Activated CD4-positive, alpha-beta T cell treated with anti-CD3 and anti-CD28 coated beads for 4 hours (primary cell): ENCODE results near the gene CDC14B.
A peak's percentile ranks its signal among the peaks of the same experiment; 100 is the strongest.

Experiments used
- DNase-seq, 2 donors: peaks; one replicate each; pipeline ENCODE4 v3.0.0-alpha.2; 2020

CDC14B gene

DNA sequence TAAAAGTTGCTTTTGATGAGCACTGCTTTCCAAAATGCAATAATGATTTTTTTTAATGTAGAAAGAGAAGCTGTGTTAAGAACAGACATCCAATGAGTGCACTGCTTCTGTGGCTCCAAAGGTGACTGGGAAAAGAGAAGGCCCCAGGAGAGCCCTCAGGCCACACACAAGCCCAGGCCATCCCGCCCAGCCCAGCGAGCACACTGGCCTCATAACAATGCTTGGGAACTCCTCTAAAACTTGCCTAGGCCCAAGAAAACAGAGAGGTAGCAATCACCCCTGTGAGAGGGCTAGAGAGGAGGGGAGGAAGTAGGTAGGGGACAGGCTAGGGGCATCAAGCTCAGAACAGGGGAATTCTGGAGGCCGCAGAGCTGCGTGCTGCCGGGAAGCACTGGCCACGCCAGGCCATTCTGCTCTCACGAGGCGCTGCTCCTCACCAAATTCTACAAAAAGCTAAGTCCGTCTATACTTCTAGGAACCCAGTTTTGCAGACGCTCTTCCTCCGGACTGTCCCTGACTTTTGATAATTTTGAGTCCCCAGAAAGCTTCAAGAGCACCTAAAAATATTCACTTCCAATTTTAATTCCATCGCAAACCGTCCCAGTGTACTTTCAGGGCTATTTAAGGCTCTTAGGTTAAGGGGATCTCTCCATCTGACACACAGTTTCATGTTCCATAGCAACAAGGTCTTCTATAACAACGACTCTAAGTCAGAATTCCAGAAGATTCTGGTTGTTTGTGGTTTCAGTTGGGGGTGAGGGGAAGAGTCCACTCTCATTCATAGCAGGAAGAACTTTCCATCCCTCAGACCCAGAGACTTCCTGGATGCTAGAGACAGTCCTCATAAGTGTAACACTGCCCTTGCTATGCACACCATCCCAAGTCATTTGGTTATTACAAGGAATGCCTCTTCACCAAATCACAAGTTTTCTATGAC, 118.7 kb downstream of the CDC14B start:
- no peak for DNase-seq

DNA sequence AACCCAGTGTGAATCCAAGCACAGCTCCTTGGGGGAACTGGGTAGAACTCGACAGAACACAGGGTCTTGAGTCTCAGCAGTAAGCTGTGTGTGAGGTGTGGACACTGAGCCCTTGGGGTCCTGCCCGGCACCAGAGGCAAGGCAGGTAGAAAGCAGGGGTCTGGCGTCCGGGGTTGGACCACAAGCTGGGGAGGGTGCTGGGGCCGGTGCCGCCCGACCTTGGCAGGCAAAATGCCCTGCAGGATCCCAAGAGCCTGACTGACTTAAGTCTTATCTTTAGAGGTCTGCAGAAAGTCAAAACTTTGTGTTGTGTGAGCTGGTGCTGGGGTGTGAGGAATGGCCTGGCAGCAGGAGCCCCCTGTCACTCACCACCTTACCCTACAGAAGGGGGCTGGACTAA, 120.4 kb downstream of the CDC14B start:
- no peak for DNase-seq

DNA sequence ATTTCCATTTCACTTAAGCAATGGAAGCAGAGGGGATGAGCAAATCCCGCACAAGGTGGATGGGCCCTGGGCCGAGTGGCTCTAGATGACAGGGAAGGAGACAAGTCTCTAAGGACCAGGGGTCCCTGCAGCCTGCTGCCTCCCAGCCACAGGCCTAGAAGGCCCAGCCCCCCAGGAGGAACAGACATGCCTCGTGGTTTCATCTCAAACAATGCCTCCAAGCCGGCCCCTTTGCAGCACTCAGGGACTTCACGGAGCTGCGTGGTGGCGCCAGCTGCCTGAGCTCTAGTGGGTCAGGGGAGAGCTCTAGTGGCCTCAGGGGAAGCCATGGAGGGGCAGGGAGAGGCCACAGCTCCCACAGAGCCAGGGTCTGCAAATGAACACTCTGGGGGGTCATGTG, 120.8 kb downstream of the CDC14B start:
- DNase-seq = no peak

DNA sequence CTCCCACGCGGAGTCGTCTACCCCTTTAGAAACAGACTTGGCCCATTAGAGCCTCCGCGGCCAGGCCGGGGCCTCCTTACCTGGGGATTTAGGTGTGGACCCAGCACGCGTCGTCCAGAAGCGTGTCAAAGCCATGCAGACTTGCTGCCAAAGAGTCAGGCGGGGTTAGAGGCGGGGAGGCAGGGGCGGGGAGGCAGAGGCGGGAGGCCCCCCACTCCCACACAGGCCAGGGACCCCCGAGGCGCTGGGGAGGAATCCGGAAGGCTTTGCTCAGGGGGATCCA, 122.6 kb downstream of the CDC14B start:
- no peak for DNase-seq

DNA sequence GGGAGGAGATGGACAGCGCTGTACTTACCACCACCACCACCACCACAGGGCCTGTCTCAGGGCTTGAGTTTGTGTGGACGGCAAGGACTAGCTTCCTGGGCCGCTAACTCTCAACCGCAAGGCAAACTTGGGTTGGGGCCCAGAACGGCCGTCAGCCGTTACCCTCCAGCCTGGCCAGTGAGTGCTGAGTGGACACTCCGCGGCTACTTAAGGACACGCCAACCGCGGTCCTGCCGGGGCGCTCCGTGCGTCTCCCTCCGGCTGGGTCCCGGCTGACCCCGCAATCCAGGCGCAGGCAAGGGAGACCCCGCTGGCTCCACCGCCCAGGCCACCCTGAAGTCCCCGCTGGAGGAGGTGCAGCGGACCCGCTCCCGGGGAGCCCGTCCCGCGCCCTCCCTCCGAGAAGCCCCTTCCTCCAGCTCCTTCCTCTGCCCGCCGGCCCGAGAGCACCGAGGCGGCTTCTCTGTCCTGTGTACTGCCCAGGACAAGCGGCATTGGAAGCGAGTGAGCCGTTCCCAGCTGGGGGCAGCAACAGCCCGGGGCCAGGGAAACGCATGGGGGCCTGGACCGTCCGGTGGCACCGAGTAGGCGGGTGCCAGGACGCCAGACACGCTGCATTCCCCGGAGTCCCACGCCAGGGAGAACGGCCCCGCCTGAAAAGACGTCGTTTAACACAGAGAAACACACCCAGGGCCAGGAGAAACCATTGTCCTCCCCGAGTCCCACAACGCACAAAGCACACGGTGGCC, 123.1 kb downstream of the CDC14B start:
- no peak for DNase-seq

DNA sequence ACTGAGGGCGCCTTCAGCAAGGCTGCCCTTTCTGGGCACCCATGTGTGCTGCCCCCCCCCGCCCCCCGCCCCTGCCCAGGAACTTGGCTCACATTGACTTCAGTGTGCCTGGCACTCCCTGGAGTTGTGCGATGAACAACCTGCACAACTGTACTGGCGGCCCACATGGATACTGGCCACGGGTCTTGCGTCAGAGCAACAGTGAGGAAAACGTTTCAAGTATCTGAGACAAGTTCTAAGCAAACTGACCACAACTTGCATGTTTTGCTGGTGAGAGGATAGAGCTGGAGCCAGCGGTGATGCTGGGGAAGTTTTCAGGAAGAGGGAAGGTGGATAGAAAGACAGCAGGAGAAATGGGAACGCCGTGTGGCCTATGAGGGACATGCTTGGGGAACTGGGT, 124.3 kb downstream of the CDC14B start:
- no peak for DNase-seq

DNA sequence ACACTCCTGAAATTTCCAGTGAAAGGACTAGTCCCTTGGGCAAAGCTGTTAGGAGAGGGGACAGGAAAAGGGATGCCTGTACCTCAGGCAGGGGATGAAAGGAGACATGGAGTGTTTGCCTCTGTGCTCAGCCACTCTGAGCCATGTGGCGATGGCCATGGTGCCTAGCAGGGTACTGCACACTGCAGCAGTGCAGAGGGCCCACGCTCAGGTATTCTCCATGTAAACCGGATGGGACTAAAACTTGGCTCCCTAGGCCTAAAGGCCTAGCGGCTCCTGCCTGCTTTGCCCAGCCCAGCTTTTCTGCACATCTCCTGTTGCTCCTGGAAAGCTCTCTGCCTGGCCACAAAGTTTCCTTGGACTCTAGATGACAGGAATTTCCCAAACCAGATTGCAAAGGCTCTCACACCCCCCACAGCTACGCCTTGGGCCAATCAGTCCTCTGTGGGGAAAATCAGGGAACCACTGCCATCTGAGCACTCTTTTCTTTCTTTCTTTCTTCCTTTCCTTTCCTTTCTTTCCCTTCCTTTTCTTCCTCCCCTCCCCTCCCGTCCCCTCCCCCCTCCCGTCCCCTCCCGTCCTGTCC, 125.3 kb downstream of the CDC14B start:
- DNase-seq = no peak

DNA sequence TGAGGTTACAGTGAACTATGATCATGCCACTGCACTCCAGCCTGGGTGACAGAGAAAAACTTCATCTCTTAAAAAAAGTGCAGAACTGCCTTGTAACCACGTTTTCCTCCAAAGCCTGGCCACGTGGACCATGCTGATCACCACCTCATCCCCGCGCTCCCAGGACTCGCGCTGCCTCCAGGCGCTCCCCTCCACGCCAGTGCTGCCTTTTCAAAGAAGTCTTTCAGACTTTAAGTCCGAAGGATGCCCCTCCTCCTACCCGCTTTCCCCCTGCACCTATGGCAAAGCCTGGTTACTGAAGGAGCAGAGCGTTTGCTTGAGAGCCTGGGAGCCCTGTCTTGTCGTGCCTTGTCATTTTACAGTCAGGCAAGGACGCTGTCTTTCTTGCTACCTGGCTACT, 125.9 kb downstream of the CDC14B start:
- DNase-seq = no peak

DNA sequence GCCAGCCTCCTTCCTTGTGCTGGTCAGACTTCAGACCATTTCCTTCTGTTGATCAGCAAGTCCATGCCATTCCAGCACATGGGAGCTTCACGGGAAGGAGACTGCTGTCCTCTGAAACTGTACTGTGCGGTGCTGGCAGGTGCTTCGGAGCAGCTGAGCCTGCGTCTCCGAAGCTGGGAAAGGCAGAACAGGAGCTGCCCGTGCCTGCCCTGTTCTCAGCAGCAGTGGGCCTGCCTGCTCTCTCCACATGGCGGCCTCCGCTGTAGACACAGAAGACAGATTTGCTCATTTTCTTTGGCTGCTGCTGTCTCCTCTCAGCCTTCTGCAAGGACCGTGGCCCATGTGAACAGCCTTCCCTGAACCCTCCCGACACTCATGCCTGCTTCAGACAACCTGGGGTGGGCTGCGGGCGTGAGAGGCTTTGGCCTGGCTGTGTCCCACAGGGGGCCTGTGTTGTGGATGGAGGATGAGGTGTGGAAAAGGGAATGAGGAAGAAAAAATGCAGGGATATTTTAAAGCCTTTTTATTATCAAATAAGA, 126.6 kb downstream of the CDC14B start:
- no peak for DNase-seq

DNA sequence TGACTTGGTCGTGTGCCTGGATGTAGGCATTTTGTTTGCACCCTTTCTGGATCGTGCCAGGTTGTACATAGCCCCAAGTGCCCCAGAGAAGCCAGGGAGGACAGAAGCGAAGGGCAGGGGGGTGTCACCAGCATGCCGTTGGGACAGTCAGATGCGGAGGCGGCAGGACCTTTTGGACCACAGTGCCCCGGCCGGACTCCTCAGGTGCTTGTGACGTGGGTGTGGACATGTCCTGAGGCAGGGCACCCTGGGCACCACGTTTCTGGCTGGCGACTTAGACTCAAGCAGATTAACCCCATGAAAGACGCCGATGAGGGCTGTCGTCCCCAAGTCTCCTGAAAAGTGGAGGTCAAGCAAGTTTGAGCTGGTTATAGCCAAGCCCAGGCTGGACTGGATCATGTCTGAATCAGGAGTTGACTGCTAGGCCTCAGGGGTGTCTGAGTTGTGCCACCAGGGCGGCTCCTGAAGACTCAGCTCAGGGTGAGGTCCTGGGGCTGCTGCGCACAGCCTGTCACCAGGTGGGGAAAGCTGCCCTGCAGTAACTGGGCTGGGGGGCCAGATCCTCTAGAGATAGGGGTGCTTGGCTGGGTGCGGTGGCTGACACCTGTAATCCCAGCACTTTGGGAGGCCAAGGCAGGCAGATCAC, 127.6 kb downstream of the CDC14B start:
- no peak for DNase-seq

DNA sequence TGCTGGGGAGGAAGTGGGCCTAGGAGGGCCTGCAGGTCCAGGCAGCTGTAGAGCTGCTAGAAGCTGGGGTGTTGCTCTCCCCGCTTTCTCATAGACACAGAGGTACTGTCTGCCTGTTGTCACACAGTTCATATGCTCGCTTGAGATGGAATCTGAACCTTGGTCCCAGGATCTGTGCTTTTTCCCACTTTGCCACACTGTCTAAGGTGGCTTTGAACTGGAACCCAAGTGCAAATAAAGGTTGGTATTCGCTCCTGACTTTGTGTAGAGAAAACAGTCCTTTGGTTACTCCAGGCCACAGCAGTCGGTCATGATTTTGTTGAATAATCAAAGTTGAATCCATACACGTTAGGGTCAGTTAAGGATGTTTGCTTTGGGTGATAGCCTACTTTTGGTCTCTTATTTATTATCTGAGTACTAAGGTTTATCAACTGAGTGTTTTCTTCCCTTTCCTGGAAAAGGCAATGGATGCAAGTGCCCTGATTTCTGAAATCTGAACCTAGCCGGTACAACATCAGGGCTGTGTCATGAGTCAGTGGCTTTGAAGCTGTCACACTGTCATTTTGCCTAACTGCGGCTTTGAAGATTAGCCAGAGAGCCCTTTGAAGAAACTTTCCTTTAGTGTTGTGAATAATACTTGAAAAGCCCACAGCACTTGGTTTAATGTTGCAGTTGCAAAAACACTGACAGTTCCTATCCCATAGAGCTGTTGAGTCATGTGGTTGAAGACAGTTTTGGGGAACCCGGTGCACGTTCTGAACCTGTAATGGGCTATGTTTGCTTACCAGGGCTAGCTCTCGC, 128.4 kb downstream of the CDC14B start:
- DNase-seq = peak; percentile 7 to 28

DNA sequence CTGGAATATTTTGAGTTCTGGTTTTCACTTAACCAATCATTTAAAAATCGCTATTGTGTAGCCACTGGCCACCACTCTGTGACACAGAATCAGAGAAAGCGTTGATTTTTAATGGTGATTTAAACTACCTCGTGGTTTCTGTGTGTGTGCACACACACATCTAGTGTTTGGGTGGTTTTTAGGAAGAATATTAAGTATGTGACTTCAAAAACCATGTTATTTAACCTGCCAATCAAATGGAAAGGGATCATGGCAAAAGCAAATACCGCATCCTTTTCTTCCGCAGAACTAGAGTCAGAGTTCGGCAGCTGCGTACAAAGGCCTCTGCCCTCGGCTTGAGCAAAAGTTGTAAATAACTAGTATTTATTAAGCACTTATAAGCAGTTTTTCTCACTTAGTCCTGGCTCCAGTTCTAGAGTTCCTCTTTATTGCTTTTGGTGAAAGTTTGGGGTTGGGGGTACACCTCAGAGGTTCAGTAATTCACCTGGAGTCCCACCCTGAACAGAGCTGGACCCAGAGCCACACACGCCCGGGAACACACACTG, 129.0 kb downstream of the CDC14B start:
- no peak for DNase-seq

DNA sequence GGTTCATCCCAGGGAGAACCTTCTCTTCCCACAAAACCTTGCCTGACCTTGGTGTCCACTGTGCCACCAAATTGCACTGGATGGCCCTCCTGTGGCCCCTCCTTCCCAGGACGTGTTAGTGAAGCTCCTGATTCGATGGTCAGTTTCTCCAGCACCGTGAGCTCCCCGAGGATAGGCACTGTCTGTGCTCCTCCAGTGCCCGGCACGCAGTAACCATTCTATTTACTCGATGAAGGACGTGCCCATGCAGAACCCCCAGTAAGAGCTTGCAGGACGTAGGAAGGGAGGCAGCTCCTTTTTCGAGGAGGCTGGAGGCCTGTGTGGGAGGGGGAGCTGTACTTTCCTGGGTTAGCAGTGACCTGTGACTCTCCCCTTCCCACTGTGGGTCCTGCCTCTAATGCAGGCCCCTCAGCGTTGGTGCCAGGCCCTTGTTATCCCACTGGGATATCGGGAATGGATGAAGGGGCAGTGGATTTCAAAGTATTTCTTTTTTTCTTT, 130.1 kb downstream of the CDC14B start:
- DNase-seq = no peak

DNA sequence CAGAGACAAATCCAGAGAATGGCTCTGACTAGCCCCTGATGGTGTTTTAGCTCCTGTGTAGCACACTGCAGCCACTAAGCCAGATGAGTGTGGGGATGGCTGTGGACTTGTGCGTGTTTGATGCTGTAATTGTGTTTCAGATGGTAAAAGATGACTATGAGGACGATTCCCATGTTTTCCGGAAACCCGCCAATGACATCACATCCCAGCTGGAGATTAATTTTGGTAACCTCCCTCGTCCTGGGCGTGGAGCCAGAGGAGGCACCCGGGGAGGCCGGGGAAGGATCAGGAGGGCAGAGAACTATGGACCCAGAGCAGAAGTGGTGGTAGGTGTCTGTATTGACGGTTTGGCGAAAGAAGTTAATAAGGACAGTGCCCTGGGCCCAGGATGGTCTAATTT, 131.7 kb downstream of the CDC14B start:
- DNase-seq = no peak

DNA sequence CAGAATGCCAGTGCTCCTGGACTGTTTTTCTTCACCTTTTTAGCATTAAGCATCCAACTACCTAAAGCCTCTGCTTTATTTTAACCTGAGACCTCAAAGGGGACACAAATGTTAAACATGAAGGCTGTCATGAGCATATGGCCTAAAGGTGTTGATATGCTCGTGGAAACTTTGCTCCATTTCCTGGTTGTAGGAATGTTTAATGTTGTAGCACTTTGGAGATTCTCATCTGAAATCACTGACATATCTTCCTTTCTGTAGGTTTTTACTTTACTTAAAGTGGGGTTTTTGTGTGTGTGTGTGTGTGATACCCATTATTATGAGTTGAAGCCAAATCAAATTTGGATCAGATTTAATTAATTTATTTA, 132.6 kb downstream of the CDC14B start:
- no peak for DNase-seq

DNA sequence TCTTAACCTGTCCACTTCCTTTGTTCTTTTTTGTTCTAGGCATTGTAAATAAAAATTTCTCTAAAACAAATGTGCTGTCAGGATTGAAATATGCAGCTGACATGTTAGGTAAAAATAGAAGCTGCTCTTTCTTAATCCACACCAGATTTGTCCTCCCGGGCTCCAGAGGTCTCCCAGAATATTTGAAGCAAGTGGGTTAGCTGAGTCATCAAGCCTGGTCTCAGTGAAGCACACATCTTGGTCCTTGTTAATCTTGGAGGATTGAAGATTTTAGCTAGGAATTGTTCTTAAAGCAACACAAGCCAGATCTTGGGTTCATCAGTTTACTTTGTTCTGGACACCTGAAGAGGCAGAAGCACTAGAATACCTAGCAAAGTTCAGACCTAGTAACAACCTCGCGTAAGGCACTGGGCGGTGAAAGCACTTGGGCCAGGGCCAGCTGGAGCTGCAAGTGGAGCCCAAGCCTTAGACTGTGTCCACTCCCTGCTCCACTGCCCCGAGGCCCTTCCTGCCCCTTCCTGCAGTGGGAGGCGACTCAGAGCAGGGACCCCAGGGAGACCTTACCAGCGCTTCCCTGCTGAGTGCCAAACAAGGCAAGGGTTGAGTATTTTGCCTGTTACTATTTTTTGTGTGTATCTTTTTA, 133.1 kb downstream of the CDC14B start:
- DNase-seq = no peak

DNA sequence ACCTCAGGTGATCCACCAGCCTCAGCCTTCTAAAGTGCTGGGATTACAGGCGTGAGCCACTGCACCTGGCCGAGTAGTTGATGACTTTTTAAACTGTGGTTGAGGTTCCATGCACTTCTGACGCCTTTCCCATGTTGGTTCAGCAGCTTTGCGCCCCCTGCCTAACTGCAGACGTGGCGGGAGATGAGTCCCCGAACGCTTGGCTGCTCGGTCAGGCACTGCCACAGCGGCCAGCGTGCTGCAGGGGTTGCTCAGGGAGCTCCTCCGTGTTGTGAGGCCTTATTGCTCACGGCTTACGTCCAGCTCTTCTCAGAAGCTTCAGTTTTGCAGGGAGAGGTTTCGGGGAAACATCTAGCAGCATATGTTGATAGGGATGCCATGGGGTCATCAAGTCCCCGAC, 134.4 kb downstream of the CDC14B start:
- no peak for DNase-seq

DNA sequence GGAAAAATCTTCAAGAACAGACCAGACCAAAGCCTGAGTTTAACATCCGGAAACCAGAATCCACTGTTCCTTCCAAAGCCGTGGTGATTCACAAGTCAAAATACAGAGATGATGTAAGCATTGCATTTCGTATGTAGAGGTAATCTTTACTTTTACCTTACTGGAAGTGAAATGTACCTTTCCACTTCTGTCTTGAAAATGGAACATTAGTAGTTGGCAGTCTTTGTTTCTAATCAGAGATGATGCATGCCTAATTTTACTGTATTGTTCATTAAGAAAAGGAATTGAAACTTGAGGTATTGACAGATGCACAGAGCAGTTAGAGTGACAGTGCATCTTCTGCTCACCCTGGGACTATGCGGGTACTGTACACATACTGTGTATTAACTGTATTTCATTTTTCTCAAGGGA, 135.1 kb downstream of the CDC14B start:
- DNase-seq = no peak

DNA sequence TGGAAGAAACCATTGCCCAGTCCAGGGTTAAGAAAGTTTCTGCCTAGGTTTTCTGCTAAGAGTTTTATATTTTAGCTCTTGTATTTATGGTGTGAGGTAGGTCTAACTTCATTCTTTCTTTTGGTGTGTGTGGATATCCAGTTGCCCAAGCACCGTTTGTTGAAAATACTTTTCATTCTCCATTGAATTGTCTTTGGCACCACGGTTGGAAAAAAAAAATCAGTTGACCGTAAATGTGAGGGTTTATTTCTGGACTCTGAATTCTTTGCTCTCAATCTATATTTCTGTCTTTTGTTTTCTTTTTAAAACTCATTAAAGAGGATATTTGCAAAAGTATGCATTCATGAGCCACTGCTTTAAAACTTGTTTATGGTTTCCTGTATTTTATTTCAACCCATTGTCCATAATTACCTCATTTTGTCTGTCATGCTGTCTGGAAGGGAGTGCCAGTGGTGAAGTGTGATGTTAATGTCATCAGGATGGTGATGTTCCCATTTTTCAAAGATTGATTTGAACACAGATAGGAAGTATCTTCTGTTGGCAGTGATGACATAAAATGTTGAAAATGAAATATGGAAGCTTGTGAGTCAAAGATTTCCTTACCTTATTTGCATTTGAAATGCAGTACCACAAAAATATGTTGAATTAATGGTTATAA, 135.8 kb downstream of the CDC14B start:
- no peak for DNase-seq

DNA sequence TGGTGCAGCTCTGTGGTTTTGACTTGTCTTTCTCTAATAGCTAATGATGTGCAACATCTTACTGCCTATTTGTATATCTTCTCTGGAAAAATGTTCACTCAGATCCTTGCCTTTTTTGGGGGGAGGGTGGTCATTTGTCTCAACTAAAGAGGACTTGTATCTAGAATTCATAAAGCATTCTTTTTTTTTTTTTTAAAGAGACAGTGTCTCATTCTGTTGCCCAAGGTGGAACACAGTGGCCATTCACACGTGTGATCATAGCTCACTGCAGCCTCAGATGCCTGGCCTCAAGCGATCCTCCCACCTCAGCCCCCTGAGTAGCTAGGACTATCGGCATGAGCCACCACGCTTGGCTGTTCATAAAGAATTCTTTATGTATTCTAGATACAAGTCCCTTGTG, 136.4 kb downstream of the CDC14B start:
- no peak for DNase-seq

DNA sequence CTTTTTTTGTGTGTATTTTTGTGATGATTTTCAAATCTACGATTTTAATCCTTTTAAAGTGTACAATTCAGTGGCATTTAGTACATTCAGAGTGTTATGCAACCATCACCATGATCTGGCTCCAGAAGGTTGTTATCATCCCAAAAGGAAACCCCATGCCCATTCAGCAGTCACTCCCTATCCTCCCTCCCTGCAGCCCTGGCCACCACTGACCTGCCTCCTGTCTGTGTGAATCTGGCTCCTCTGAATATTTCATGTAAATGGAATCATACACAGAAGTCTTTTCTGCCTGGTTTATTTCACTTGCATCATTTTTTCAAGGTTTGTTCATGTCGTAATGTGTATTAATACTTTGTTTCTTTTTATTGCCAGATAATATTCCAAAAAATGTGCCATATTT, 137.2 kb downstream of the CDC14B start:
- DNase-seq = no peak
